IMR-90 (cell line): ENCODE data around the gene EXD1. TPM values are rescaled to one million over a fixed set of nuclear protein-coding genes. Genes with fewer than 3 reads are reported as not detected.

Experiments
- ATAC-seq: fragments of 200-7000 bp; cut with Tn5 transposase; 2 replicates; pipeline ENCODE4 v1.9.1; 2020; ENCODE audit warnings: low read depth, mild to moderate bottlenecking, moderate library complexity
- BruUV-seq: library from RNA; stranded (reverse); fragments of 400-500 nt; replicated peaks from 2 replicates; lab custom pipeline; 2021; lab: Mats Ljungman, UMichigan
- CTCF ChIA-PET: fragments of 300-600 bp; formaldehyde crosslinking; extraction: SDS; loops from one replicate; lab custom pipeline; 2021; ENCODE audit warnings: antibody characterized with exemption; lab: Yijun Ruan, JAX
- POLR2A ChIA-PET: fragments of 300-600 bp; sonication (Branson Sonifier 250); formaldehyde crosslinking; loops from one replicate; lab custom pipeline; 2022; ENCODE audit warnings: antibody characterized with exemption; ENCODE audit not compliant: unreplicated experiment; lab: Charles Lee
- DNase-seq: peaks from one replicate; pipeline ENCODE4 v3.0.0; 2013
- H2AFZ ChIP-seq: replicated peaks from 2 replicates; pipeline ENCODE3; 2013; ENCODE audit warnings: low read length, mild to moderate bottlenecking; ENCODE audit not compliant: poor library complexity
- H2AK5ac ChIP-seq: 2 replicates; pipeline ENCODE4 v1.6.1; 2013; ENCODE audit warnings: low read depth, low read length, inconsistent platforms
- H2AK9ac ChIP-seq: replicated peaks from 2 replicates; pipeline ENCODE3; 2013; ENCODE audit warnings: mild to moderate bottlenecking, low read depth, low read length, moderate library complexity; ENCODE audit not compliant: poor library complexity
- H2BK120ac ChIP-seq: 2 replicates; pipeline ENCODE4 v1.6.1; 2013; ENCODE audit warnings: low read depth, low read length, inconsistent platforms
- H2BK15ac ChIP-seq: 3 replicates; pipeline ENCODE4 v1.6.1; 2013; ENCODE audit warnings: low read depth, low read length, inconsistent platforms
- H2BK20ac ChIP-seq: 2 replicates; pipeline ENCODE4 v1.6.1; 2013; ENCODE audit warnings: low read depth, mild to moderate bottlenecking, inconsistent platforms, low read length, moderate library complexity
- H2BK5ac ChIP-seq: 2 replicates; pipeline ENCODE4 v1.6.1; 2013; ENCODE audit warnings: mild to moderate bottlenecking, low read depth, low read length, inconsistent platforms; ENCODE audit not compliant: poor library complexity, severe bottlenecking
- H3K14ac ChIP-seq: replicated peaks from 2 replicates; pipeline ENCODE4 v1.6.1; 2013; ENCODE audit warnings: low read depth, low read length, inconsistent platforms
- H3K18ac ChIP-seq: 2 replicates; pipeline ENCODE4 v1.6.1; 2013; ENCODE audit warnings: low read depth, low read length, control low read depth
- H3K23ac ChIP-seq: 2 replicates; pipeline ENCODE4 v1.6.1; 2013; ENCODE audit warnings: low read depth, low read length, inconsistent platforms
- H3K27ac ChIP-seq: 2 replicates; pipeline ENCODE4 v1.5.1; 2013; ENCODE audit warnings: mild to moderate bottlenecking, control low read depth, low read length; ENCODE audit not compliant: insufficient read depth
- H3K27me3 ChIP-seq: 2 replicates; pipeline ENCODE4 v1.6.1; 2013; ENCODE audit warnings: low read length; ENCODE audit not compliant: control insufficient read depth, insufficient read depth
- H3K36me3 ChIP-seq: 2 replicates; pipeline ENCODE4 v1.6.1; 2013; ENCODE audit warnings: low read length, mixed read lengths; ENCODE audit not compliant: control insufficient read depth, insufficient read depth
- H3K4ac ChIP-seq: 2 replicates; pipeline ENCODE4 v1.6.1; 2013; ENCODE audit warnings: low read depth, low read length, inconsistent platforms
- H3K4me1 ChIP-seq: 2 replicates; pipeline ENCODE4 v1.6.1; 2013; ENCODE audit warnings: low read length, mixed read lengths; ENCODE audit not compliant: control insufficient read depth, insufficient read depth
- H3K4me2 ChIP-seq: 2 replicates; pipeline ENCODE4 v1.6.1; 2013; ENCODE audit warnings: low read depth, mild to moderate bottlenecking, control low read depth, low read length, moderate library complexity
- H3K4me3 ChIP-seq: 2 replicates; pipeline ENCODE4 v1.5.1; 2013; ENCODE audit warnings: low read depth, mild to moderate bottlenecking, control low read depth, low read length, moderate library complexity; ENCODE audit not compliant: insufficient read depth
- H3K56ac ChIP-seq: 2 replicates; pipeline ENCODE4 v1.6.1; 2013; ENCODE audit warnings: low read length, inconsistent platforms; ENCODE audit not compliant: insufficient read depth; ENCODE audit errors: extremely low read depth
- H3K79me1 ChIP-seq, 2 experiments: 2 replicates each; pipeline ENCODE4 v1.6.1; 2013; ENCODE audit warnings: low read length in 2 of 2, inconsistent platforms in 1 of 2, low read depth in 1 of 2
- H3K9ac ChIP-seq: 2 replicates; pipeline ENCODE4 v1.6.1; 2013; ENCODE audit warnings: low read depth, low read length, control low read depth
- H3K9me1 ChIP-seq: 2 replicates; pipeline ENCODE4 v1.6.1; 2013; ENCODE audit warnings: low read length, inconsistent platforms; ENCODE audit not compliant: insufficient read depth
- H3K9me3 ChIP-seq: 2 replicates; pipeline ENCODE4 v1.6.1; 2013; ENCODE audit warnings: low read length; ENCODE audit not compliant: control insufficient read depth, insufficient read depth
- H4K20me1 ChIP-seq: 2 replicates; pipeline ENCODE4 v1.6.1; 2013; ENCODE audit warnings: low read length, inconsistent platforms; ENCODE audit not compliant: insufficient read depth
- H4K5ac ChIP-seq: 2 replicates; pipeline ENCODE4 v1.6.1; 2013; ENCODE audit warnings: mild to moderate bottlenecking, low read depth, low read length, control low read depth
- H4K8ac ChIP-seq, 2 experiments: 2 replicates each; pipeline ENCODE4 v1.6.1; 2013; ENCODE audit warnings: low read depth in 2 of 2, low read length in 2 of 2, control low read depth in 1 of 2, inconsistent platforms in 1 of 2
- H4K91ac ChIP-seq: 2 replicates; pipeline ENCODE4 v1.6.1; 2013; ENCODE audit warnings: low read depth, low read length, inconsistent platforms; ENCODE audit not compliant: insufficient read depth
- NFE2L2 ChIP-seq: fragments of 150-350 bp; IDR thresholded peaks from 2 replicates; pipeline ENCODE4 v1.6.1; 2016; ENCODE audit warnings: low read depth, mild to moderate bottlenecking, low read length
- RAD21 ChIP-seq: IDR thresholded peaks from 2 replicates; pipeline ENCODE4 v1.6.1; 2012; ENCODE audit warnings: low read length, improper control_type of control experiment
- WGBS, 2 experiments: methylation state at CpG; one replicate each; pipeline versions ENCODE4 v1.1.5 to v1.1.7; 2013; ENCODE audit warnings: missing lambda C conversion rate in 2 of 2; ENCODE audit not compliant: insufficient read length in 1 of 2; ENCODE audit errors: extremely low coverage in 2 of 2; 5-methylcytosine and 5-hydroxymethylcytosine counted together
- dilution Hi-C: fragments of 300-500 bp; cut with HindIII; formaldehyde crosslinking; loops from one replicate; pipeline ENCODE4 v1.14.3; 2018; ENCODE audit warnings: low sequenced_read_pairs; ENCODE audit not compliant: unreplicated experiment
- in situ Hi-C: fragments of 300-500 bp; cut with MboI; formaldehyde crosslinking; loops from 3 replicates; pipeline ENCODE4 v1.14.3; 2019; ENCODE audit warnings: low sequenced_read_pairs, inconsistent platforms, mixed read lengths
- intact Hi-C: fragments of 100-400 bp; cut with micrococcal nuclease; formaldehyde crosslinking; loops from 2 replicates; pipeline ENCODE4 v1.10.0; 2022
- polyA plus RNA-seq, 3 experiments: library from polyadenylated mRNA; depleted of rRNA; stranded (reverse); fragments of >200 nt; gene quantifications; 2 replicates each; pipeline ENCODE4 v1.2.3, GENCODE V29; 2012; ENCODE audit warnings: low replicate concordance in 1 of 3
- total RNA-seq: library from RNA; depleted of rRNA; stranded (reverse); fragments of >200 nt; gene quantifications from 2 replicates; pipeline ENCODE4 v1.2.3, GENCODE V29; 2012
- TF ChIP-seq, protein P1 (sequence below): fragments of 150-350 bp; IDR thresholded peaks from 2 replicates; pipeline ENCODE4 v1.6.1; 2017; ENCODE audit warnings: mild to moderate bottlenecking, antibody characterized with exemption, low read length, low read depth

EXD1 gene
- total and polyA plus RNA-seq, 2 of the 4 experiments (the other 2 are of a cell fraction): not detected

DNA sequence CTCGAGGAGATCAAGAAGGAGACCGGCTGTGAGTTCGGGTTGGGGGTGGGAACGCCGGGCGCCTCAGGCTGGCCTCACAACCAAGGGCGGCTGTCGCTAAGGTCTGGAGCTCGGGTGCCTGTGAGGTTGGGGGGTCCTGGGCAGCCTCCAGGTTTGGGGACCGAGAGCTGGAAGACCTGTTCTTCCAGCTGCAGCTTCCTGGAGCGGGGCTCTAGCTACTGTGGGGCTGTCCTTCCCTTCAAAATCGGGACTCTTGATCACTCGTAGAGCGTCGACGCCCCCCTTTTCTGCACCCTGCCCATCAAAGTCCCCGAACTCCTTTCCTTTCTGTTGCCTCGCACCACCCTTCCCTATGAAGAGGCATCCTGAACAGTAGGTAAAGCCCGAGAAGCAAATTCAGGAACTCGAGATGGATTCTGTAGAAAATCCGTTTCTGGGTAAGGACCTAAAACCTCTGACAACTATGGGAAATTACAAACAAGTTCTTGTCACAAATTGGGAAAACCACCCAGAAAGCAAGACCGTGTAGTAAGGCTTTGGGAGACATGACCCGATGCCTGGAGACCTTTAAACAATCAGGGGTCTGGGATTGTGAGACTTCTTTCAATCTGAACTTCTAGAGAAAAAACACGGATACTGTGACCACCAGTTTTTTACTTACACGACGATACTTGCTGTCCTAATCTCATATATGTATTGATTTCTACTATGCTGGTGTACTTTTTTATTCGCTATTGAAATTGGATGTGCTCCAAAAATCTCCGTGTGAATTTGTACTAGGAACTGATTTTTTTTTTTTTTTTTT is 1.1 kb upstream of the EXD1 start:
- ChIA-PET CTCF (interaction anchor here (0.6 to 0.8 kb wide), 2 partner anchors 13 to 88 kb away, joined by 3 read pairs; no protein-coding TSS in a partner anchor), POLR2A (interaction anchor here (0.6 to 1.0 kb wide), 2 partner anchors 18 to 20 kb away, joined by 3 to 11 read pairs; no protein-coding TSS in a partner anchor)
- peak overlapping the region; percentile 61; the same call in 1 of the 3 replicates for H2BK15ac ChIP-seq
- ATAC-seq (peak; percentile 46), DNase-seq (no peak)
- H2BK120ac ChIP-seq: peak overlapping the region; percentile 76
- H3K9ac ChIP-seq: peak overlapping the region; percentile 90
- TF ChIP-seq, protein P1, sequence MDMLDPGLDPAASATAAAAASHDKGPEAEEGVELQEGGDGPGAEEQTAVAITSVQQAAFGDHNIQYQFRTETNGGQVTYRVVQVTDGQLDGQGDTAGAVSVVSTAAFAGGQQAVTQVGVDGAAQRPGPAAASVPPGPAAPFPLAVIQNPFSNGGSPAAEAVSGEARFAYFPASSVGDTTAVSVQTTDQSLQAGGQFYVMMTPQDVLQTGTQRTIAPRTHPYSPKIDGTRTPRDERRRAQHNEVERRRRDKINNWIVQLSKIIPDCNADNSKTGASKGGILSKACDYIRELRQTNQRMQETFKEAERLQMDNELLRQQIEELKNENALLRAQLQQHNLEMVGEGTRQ: no peak
- TF ChIP-seq RAD21 (peak; percentile 25; the same call in 1 of the 2 replicates), NFE2L2 (no peak)
- peaks cover 10% of the 10 kb centered on the region for H3K4me1 ChIP-seq
- H3K18ac ChIP-seq: peak overlapping the region; percentile 46; the same call in 1 of the 2 replicates
- peak overlapping the region; percentile 59; the same call in 1 of the 2 replicates for H3K56ac ChIP-seq
- no peaks in the 10 kb centered on the region for H3K9me3 ChIP-seq
- H4K20me1 ChIP-seq: peaks cover 24% of the 10 kb centered on the region; the same call in 1 of the 2 replicates
- no peak overlapping the region for H2BK20ac ChIP-seq
- H3K4me3 ChIP-seq: peak overlapping the region; percentile 90
- intact Hi-C loops (loop anchor here (5.0 to 10.0 kb wide), 2 partner anchors 101 to 183 kb away; partner anchors contain the start of genes NUSAP1, OIP5 and RTF1), dilution Hi-C loops (no loop called here), in situ Hi-C loops (no loop called here)
- peaks cover 24 to 50% of the 10 kb centered on the region in 2 experiments for H3K79me1 ChIP-seq
- peak overlapping the region; percentile 22; the same call in 1 of the 2 replicates for H4K5ac ChIP-seq
- no peaks in the 10 kb centered on the region for H3K27me3 ChIP-seq
- H4K8ac ChIP-seq: peak overlapping the region in 1 of 2 experiments; percentile 46; a peak in 2 of 4 replicates
- peaks cover 13% of the 10 kb centered on the region for H3K9me1 ChIP-seq
- BruUV-seq: TSS peak; percentile 39
- peak overlapping the region; percentile 94 for H3K27ac ChIP-seq
- peak overlapping the region; percentile 86 for H3K23ac ChIP-seq
- H3K14ac ChIP-seq: peak overlapping the region; percentile 77
- H2BK5ac ChIP-seq: peak overlapping the region; percentile 91
- WGBS, 2 experiments: 0% methylated on average over 4 of the region's 28 CpGs; no CpG with 5 or more reads in 1 of the 2 experiments
- H2AK5ac ChIP-seq: 0 out of 2 replicates have a peak overlapping the region, but pooled peaks have one; percentile 52
- H3K4ac ChIP-seq: peak overlapping the region; percentile 89
- H2AK9ac ChIP-seq: peak overlapping the region; percentile 95
- H3K36me3 ChIP-seq: no peaks in the 10 kb centered on the region
- H3K4me2 ChIP-seq: peak overlapping the region; percentile 97
- peak overlapping the region; percentile 94 for H2AFZ ChIP-seq
- peak overlapping the region; percentile 64; the same call in 1 of the 2 replicates for H4K91ac ChIP-seq
